ENCODE measurements around the gene TP73. TPM values are rescaled to one million over a fixed set of nuclear protein-coding genes. Genes with fewer than 3 reads are reported as not detected.

The TP73 gene
- total RNA-seq, 1 donor, result not detected

DNA sequence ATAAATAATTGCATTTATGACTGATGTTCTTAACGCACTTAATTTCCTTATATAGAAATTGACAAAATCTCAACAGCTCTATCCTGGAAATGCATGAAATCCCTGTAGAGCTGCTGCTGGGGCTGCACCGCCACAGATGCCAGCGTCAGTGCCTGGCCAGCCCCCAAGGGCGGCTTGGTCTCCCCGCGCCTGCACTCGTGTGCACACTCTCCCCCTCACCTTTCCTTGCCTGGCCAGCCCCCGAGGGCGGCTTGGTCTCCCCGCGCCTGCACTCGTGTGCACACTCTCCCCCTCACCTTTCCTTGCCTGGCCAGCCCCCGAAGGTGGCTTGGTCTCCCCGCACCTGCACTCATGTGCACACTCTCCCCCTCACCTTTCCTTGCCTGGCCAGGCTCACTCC, 16.2 kb upstream of the TP73 start:
- no peak for DNase-seq (ENCODE audit: low read depth)
- H3K4me3 ChIP-seq (ENCODE audit: low read depth, low read length), result no peak overlapping the region
- no peak for TF ChIP-seq CTCF (IDR thresholded peaks at IDR 0.05; ENCODE audit: insufficient read depth, low read depth, low read length)

GRCh38 chr1:3636531-3636930, 15.8 kb upstream of the TP73 start:
- TF ChIP-seq CTCF (IDR thresholded peaks at IDR 0.05; ENCODE audit: insufficient read depth, low read depth, low read length), result no peak
- no peak for DNase-seq (ENCODE audit: low read depth)
- H3K4me3 ChIP-seq (ENCODE audit: low read depth, low read length), result no peak overlapping the region

- TF ChIP-seq CTCF (IDR thresholded peaks at IDR 0.05; ENCODE audit: insufficient read depth, low read depth, low read length), result no peak
- H3K4me3 ChIP-seq (ENCODE audit: low read depth, low read length), result no peak overlapping the region
- no peak for DNase-seq (ENCODE audit: low read depth)
These were observed 14.3 kb upstream of the TP73 start for GRCh38 chr1:3638027-3638426.

DNA sequence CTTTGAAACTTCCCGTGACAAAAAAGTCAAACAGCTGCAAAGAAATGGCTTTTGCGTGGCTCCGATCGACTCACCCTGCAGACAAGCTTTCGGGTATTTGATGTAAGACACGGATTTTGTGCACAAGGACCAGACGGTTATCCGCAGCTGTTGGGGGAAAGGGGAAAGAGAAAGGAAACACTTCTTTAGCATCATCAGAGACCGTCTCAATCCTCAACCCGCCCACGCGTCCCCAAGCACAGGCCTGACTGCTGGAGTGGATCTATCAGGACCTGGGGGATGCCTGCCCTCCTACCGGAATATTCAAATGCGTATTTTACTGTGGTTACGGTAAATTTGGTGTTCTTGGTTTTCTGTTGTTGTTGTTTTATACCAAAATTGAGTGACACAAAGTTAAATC, 13.6 kb upstream of the TP73 start:
- H3K4me3 ChIP-seq (ENCODE audit: low read depth, low read length), result no peak overlapping the region
- no peak for TF ChIP-seq CTCF (IDR thresholded peaks at IDR 0.05; ENCODE audit: insufficient read depth, low read depth, low read length)

DNA sequence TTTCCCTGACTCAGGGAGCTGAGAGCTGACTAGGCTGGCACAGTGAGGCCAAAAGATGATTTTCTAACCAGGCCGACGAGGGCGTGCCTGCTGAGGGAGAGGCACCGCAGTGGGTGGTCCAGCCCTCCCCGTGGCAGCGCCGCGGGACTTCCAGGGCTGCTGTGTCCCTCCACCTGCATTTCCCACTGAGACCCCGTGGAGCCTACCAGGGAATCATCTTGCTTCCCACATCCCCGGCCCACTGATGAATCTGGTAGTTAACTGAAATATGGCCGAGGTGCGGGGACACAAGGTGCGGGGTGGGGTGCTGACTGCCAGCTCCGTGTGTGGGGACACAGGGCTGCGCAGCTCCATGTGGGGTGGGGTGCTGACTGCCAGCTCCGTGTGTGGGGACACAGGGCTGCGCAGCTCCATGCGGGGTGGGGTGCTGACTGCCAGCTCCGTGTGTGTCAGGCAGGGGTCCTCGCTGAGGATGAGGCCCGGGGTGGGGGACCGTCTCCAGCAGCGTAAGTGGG, 12.9 kb upstream of the TP73 start:
- no peak for TF ChIP-seq CTCF (IDR thresholded peaks at IDR 0.05; ENCODE audit: insufficient read depth, low read depth, low read length)
- no peak overlapping the region for H3K4me3 ChIP-seq (ENCODE audit: low read depth, low read length)
- no peak for DNase-seq (ENCODE audit: low read depth)

More for the DNA sequence above, 13.6 kb upstream of the TP73 start:
- DNase-seq (ENCODE audit: low read depth), result no peak

GRCh38 chr1:3640121-3640837, 12.0 kb upstream of the TP73 start:
- no peak for TF ChIP-seq CTCF (IDR thresholded peaks at IDR 0.05; ENCODE audit: insufficient read depth, low read depth, low read length)
- no peak overlapping the region for H3K4me3 ChIP-seq (ENCODE audit: low read depth, low read length)
- no peak for DNase-seq (ENCODE audit: low read depth)
